Mucosa of stomach (tissue), 1 donor: ENCODE results near the gene RPL28.

Experiments used
- H3K27me3 ChIP-seq: one replicate; pipeline ENCODE4 v1.7.0; 2013; ENCODE audit warnings: mild to moderate bottlenecking, low read length; ENCODE audit not compliant: control insufficient read depth, insufficient read depth
- H3K36me3 ChIP-seq: one replicate; pipeline ENCODE4 v1.7.0; 2013; ENCODE audit warnings: low read length; ENCODE audit not compliant: control insufficient read depth, insufficient read depth
- H3K4me1 ChIP-seq: one replicate; pipeline ENCODE4 v1.7.0; 2013; ENCODE audit warnings: mild to moderate bottlenecking, low read length; ENCODE audit not compliant: control insufficient read depth, insufficient read depth
- H3K4me3 ChIP-seq: one replicate; pipeline ENCODE4 v1.7.0; 2013; ENCODE audit warnings: low read length
- H3K9ac ChIP-seq: one replicate; pipeline ENCODE4 v1.7.0; 2013; ENCODE audit warnings: mild to moderate bottlenecking, low read length, moderate library complexity
- H3K9me3 ChIP-seq: one replicate; pipeline ENCODE4 v1.7.0; 2013; ENCODE audit warnings: mild to moderate bottlenecking, low read length, moderate library complexity; ENCODE audit not compliant: control insufficient read depth
- donor health status: Pancreatic carcinoma.

RPL28 gene

DNA sequence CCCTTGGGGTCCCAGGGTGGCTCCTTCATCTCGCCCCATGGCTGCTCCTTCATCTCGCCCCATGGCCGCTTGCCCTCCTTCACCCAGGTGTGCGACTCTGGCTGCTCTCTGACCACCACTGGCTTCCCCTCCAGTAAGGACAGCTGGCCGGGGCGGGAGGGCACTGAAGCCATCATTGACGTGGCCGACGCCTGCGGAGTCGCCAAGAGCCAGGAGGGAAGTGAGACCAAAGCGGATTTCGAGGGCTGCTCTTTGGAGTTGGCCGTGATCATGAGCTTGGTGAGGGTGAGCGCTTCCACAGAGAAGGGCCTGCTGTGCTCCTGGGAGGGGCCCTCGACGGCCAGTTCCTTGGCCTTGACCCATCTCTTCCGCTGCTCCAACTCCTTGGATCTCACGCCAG lies 27.2 kb upstream of the RPL28 start:
- no peak overlapping the region for H3K9ac ChIP-seq
- peaks cover 17% of the 10 kb centered on the region for H3K27me3 ChIP-seq
- no peaks in the 10 kb centered on the region for H3K36me3 ChIP-seq
- H3K4me3 ChIP-seq = no peak overlapping the region
- no peaks in the 10 kb centered on the region for H3K9me3 ChIP-seq
- peaks cover 3% of the 10 kb centered on the region for H3K4me1 ChIP-seq

DNA sequence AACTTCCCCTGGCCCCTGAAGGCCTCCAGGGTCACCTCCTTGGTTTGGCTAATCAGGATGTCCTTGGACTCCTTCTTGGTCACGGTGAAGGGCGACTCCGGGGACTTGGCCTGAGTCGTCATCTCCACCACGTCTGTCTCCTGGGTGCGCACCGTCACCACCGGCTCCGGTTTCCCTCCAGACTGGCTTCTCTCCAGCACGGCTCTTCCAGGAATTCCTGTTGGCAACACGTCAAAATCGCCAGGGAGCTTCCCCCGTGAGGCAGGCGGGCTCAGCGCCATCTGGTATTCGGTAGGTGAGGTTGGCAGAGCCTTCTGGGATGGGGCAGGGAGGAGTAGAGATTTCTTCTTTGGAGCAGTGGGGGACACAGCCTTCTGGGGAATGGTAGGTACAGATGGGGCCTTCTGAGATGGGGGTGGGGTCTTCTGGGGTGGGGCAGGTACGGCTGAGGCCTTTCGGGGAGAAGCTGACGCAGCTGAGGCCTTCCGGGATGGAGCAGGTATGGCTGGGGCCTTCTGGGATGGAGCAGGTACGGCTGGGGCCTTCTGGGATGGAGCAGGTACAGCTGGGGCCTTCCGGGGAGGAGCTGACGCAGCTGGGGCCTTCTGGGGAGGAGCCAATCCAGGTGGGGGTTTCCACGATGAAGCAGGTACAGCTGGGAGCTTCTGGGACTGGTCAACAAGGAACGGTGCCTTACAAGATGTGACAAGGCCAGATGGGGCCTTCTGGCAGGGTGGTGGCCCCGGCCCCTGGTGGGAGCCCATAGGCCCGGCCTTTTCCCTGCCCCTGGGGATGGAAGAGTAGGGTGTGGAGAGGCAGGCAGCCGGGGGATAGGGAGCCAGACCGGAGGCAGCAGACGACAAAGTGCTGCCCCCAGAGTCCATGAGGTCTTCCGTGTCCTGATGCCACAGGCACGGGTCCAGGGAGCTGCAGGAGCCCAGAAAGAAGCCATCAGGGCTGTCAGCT lies 26.5 kb upstream of the RPL28 start:
- Histone ChIP-seq H3K27me3 (peaks cover 11% of the 10 kb centered on the region), H3K9me3 (no peaks in the 10 kb centered on the region), H3K36me3 (no peaks in the 10 kb centered on the region), H3K9ac (no peak overlapping the region), H3K4me1 (no peaks in the 10 kb centered on the region), H3K4me3 (no peak overlapping the region)

- H3K4me3 ChIP-seq = no peak overlapping the region
- no peaks in the 10 kb centered on the region for H3K36me3 ChIP-seq
- no peaks in the 10 kb centered on the region for H3K9me3 ChIP-seq
- no peaks in the 10 kb centered on the region for H3K27me3 ChIP-seq
- no peaks in the 10 kb centered on the region for H3K4me1 ChIP-seq
- H3K9ac ChIP-seq = no peak overlapping the region
Measured at GRCh38 chr19:55360902-55361301, 24.8 kb upstream of the RPL28 start.

- Histone ChIP-seq H3K9me3 (no peaks in the 10 kb centered on the region), H3K36me3 (no peaks in the 10 kb centered on the region), H3K4me3 (no peak overlapping the region), H3K27me3 (no peaks in the 10 kb centered on the region), H3K9ac (no peak overlapping the region), H3K4me1 (no peaks in the 10 kb centered on the region)
Measured at GRCh38 chr19:55362174-55362989, 23.4 kb upstream of the RPL28 start.

GRCh38 chr19:55362990-55363716 lies 22.6 kb upstream of the RPL28 start, which contains the start of gene GARIN5B:
TSS of gene GARIN5B (minus strand) at chr19:55363260. CDS start at chr19:55363066, 194 bp downstream.
- Histone ChIP-seq H3K9ac (no peak within 1 kb of the TSS), H3K27me3 (peaks cover 6% of the 10 kb centered on the region), H3K4me3 (no peak within 1 kb of the TSS), H3K9me3 (no peaks in the 10 kb centered on the region), H3K4me1 (no peaks in the 10 kb centered on the region), H3K36me3 (no peaks in the 10 kb centered on the region)

GRCh38 chr19:55365245-55365644 lies 20.5 kb upstream of the RPL28 start:
- no peaks in the 10 kb centered on the region for H3K36me3 ChIP-seq
- peaks cover 9% of the 10 kb centered on the region for H3K4me1 ChIP-seq
- no peaks in the 10 kb centered on the region for H3K9me3 ChIP-seq
- no peak overlapping the region for H3K4me3 ChIP-seq
- H3K9ac ChIP-seq = no peak overlapping the region
- H3K27me3 ChIP-seq = peaks cover 24% of the 10 kb centered on the region

DNA sequence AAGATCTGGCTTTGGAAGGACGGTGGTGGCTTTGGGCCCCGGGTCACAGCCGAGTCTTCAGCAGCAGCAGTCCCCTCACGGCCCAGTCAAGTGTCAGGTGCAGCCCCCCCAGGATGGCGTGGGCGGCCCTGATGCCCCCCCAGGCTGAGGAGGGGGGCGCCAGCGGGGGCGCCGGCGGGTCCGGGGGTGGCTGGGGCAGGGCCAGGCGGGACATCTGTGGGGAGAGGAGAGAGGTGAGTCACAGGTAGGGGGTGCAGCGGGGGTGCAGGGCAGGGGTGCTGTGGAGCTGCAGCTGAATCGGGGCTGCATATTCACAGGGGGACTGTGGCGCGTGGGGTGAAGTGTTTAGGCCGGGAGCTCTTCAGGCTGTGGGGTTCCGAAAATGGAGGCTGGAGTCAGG lies 19.8 kb upstream of the RPL28 start:
- Histone ChIP-seq H3K36me3 (no peaks in the 10 kb centered on the region), H3K9me3 (no peaks in the 10 kb centered on the region), H3K9ac (no peak overlapping the region), H3K27me3 (peaks cover 30% of the 10 kb centered on the region), H3K4me1 (peaks cover 9% of the 10 kb centered on the region), H3K4me3 (no peak overlapping the region)

- Histone ChIP-seq H3K9me3 (no peaks in the 10 kb centered on the region), H3K36me3 (no peaks in the 10 kb centered on the region), H3K4me3 (no peak overlapping the region), H3K4me1 (peaks cover 9% of the 10 kb centered on the region), H3K9ac (no peak overlapping the region), H3K27me3 (peaks cover 38% of the 10 kb centered on the region)
Measured at GRCh38 chr19:55366790-55367189, 18.9 kb upstream of the RPL28 start.

DNA sequence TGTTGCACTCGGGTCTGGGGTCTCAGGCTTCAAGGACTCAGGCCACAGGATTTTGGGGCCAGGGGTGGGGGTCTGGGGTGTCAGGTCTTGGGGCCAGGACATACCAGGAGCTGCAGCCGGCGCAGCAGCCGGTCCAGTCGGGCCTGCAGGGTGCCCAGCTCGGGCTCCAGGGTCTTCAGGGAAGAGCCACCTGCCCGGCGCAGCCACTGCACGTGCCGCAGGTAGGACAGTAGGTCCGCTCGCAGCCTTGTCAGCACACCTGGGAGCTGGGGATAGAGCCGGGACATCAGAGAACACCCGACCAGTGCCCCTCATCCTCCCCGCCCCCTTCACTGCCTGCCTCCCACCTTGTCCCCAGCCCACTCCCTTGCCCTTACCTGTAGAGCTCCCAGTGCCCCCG lies 17.6 kb upstream of the RPL28 start:
- Histone ChIP-seq H3K9me3 (no peaks in the 10 kb centered on the region), H3K9ac (no peak overlapping the region), H3K4me1 (peaks cover 9% of the 10 kb centered on the region), H3K27me3 (peaks cover 51% of the 10 kb centered on the region), H3K4me3 (no peak overlapping the region), H3K36me3 (no peaks in the 10 kb centered on the region)

- H3K36me3 ChIP-seq = no peaks in the 10 kb centered on the region
- H3K4me3 ChIP-seq = no peak overlapping the region
- peaks cover 14% of the 10 kb centered on the region for H3K4me1 ChIP-seq
- H3K27me3 ChIP-seq = peaks cover 59% of the 10 kb centered on the region
- H3K9ac ChIP-seq = no peak overlapping the region
- H3K9me3 ChIP-seq = no peaks in the 10 kb centered on the region
Measured at GRCh38 chr19:55368701-55369563, 16.8 kb upstream of the RPL28 start.

DNA sequence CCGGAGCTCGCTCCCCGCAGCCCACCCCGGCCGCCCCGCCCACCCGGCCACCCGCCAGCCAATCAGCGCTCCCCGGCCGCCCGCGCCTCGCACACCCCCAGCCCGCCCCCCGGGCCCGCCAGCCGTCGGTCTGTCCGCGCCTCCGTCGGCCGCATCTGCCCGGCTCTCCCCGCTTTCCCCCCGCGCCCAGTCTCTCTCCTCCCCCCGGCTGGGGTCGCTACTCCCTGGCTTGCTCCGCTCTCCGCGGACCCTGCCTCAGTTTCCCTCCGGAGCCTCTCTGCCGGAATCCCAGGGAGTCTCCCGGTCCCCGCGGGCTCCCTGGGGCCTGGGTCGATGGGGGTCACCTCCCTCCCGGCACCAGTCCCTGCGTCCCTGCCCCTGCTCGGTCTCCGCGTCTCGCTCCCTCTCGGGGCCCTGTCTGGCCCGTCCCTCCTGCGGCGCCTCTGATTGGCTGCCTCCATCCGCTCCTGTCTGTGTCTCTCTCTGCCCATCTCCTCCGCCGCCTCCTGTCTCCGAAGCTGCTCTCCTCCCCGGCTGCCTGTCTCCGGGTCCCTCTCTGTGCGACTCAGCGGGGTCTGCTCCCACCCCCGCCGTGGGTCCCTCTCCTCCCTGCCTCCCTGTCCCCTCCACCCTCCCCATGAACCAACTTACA lies 16.0 kb upstream of the RPL28 start:
- peaks cover 68% of the 10 kb centered on the region for H3K27me3 ChIP-seq
- no peak overlapping the region for H3K4me3 ChIP-seq
- H3K36me3 ChIP-seq = no peaks in the 10 kb centered on the region
- H3K9ac ChIP-seq = no peak overlapping the region
- no peaks in the 10 kb centered on the region for H3K9me3 ChIP-seq
- H3K4me1 ChIP-seq = peaks cover 18% of the 10 kb centered on the region
